GM18858 (cell line): ENCODE measurements around the gene CASQ1.

Source experiments
- ATAC-seq: cut with Tn5 transposase; IDR thresholded peaks from one replicate; pipeline ENCODE4 v1.9.1; 2021; ENCODE audit not compliant: unreplicated experiment

The CASQ1 gene

GRCh38 chr1:160189649-160190625, at the start of gene CASQ1:
Gene CASQ1, plus strand, starts transcription at chr1:160190575. Its CDS starts 177 bp downstream, at chr1:160190752.
- ATAC-seq: no peak

DNA sequence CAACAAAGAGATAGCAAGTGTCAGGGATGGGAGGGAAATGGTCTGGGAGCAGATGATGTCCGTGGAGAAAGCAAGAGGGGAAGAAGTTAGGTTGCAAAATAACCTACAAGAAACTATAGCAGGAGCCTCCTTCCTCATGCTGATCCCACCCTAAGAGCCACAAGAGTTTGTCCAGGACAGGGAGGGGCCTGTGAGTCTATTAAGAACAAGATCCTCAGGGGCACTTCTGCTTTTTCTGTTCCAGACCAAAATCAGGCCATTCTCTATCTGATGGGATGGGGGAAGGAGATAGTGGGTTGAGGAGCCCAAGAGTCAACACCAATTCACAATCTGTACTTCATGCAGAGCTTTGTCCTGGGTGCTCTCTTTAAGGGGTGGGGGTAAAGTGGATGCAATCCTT, 46.7 kb upstream of the CASQ1 start:
- no peak for ATAC-seq

DNA sequence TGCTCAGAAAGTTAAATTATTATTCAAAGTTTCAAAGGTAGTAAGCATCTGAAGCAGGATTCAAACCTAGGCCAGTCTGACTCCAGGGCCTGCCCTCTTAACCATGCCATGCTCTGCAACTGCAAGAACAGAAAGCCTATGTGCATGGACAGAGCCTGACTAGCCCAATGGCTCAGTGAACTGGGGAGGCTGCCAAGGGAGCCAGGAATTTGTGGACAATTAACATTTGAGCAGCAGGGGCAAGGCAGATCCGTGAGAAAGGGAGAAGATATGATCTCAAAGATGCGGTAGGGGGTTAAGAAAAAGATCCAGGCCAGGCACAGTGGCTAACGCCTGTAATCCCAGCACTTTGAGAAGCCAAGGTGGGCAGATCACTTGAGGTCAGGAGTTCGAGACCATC, 45.5 kb upstream of the CASQ1 start:
- no peak for ATAC-seq

GRCh38 chr1:160146107-160146506, 44.3 kb upstream of the CASQ1 start:
- ATAC-seq: no peak

- ATAC-seq: no peak
These were observed 42.3 kb upstream of the CASQ1 start for GRCh38 chr1:160148121-160148520.

DNA sequence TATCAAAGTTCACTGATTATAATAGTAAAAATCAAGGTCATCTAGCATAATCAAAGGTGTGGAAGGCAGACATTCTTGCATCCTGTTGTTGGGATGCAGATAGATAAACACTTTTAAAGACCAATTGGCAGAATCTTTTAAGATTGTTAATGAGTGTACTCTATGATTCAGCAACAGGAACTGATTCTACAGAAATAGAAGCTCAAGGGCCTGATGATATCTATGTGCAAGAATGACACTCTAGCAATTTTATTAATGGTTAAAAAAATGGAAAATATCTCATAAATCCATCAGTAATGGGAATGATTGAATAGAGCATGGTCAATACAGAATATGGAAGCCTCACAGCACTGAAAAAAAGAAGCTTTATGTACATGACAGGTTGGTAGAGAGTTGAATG, 41.1 kb upstream of the CASQ1 start:
- ATAC-seq: no peak

DNA sequence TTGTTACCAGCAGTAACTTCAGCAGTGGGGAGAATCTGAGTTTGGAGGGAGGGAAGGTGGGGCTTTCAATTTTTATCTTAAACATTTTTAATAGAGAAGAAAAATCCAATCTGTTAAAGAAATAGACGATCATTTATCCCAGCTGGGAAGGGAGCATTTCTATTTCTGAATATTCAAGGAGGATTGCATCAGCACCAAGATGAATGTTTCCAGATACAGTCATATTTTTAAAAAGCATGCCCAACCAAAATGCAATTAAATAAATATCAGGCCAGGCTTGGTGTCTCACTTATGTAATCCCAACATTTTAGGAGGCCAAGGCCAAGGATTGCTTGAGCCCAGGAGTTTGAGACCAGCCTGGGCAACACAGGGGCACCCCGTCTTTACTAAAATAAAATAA, 40.7 kb upstream of the CASQ1 start:
- no peak for ATAC-seq

GRCh38 chr1:160151303-160151702, 39.1 kb upstream of the CASQ1 start, which contains the start of gene ATP1A4:
Gene ATP1A4, plus strand, starts transcription at chr1:160151603. Its CDS starts 438 bp downstream, at chr1:160152041.
- ATAC-seq: no peak

GRCh38 chr1:160154790-160155189, 35.6 kb upstream of the CASQ1 start:
- no peak for ATAC-seq

DNA sequence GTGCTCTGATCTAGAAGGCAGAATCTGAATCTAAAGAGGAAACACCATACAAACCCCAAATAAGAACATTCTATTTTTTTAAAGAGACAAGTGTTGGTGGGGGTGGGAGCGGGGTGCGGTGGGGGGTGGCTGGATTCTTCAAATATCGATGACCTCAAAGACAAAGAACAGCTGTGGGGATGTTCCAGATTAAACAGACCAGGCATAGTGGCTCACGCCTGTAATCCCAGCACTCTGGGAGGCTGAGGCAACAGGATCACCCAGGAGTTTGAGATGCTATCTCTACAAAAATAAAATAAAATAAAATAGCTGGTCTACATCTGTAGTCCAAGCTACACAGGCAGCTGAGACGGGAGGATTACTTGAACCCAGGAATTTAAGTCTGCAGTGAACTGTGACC, 34.0 kb upstream of the CASQ1 start:
- no peak for ATAC-seq

- no peak for ATAC-seq
These were observed 33.2 kb upstream of the CASQ1 start for GRCh38 chr1:160157174-160157573.

DNA sequence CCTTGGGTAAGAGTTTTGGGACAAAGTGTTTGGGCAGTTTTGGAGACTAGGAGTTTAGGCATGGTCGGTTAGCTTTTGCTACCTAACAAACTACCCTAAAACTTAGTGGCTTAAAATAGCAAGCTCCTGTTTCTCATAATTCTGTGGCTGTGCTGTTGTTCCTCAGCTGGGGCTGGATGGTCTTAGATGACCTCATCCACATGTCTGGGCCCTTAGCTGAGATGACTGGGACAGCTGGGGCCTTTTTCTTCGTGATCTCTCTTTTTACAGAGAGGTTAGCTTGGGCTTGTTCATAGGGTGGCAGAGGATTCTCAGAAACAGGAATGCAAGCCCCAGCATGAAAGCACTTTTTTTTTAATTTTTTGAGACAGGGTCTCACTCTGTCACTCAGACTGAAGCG, 32.3 kb upstream of the CASQ1 start:
- ATAC-seq: no peak

DNA sequence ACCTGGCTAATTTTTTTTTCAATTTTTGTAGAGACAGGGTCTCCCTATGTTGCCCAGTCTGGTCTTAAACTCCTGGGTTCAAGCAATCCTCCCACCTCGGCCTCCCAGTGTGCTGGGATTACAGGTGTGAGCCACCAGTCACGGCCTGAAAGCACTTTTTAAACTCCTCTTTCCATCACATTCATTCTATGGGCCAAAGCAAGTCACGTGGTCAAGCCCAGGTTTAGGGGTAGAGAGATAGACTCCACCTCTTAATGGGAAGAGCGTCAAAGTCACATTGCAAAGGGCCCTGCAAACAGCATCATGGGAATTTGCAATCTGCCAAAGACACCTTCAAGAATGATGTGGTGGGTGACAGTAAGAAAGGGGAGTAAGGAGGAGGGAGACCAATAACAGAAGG, 31.8 kb upstream of the CASQ1 start:
- no peak for ATAC-seq

GRCh38 chr1:160159846-160160245, 30.5 kb upstream of the CASQ1 start:
- no peak for ATAC-seq

DNA sequence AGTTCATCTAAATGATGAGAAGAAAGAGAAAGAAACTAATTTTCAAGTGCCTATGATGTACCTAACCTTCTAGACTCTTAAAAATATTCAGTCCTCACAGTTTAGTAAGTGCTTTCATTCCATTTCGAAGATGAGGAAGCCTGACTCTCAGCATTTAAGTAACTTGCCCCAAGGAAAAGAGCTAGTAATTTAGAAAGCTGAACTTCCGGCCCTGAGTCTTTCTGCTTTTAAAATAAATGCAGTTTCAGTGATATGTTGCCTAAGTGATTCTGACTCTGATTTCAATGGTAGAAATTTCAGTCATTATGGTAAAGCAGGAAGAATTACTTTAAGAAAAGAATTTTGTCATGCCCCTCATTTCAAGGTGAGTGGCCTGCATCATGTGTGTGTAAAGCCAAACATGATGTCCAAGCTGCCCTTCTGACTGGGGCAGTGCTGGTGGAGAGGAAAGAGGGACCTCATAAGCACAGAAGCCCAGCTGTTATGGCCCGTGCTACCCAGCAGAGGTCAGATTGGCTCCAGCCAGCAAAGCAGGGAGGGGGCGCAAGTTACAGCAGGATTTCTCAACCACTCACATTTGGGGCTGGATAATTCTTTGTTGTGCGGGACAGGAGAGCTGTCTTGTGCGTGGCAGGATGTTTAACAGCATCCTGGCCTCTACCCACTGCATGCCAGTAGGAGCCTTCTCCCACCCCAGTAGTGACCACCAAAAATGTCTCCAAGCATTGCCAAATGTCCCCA, 28.2 kb upstream of the CASQ1 start:
- no peak for ATAC-seq

DNA sequence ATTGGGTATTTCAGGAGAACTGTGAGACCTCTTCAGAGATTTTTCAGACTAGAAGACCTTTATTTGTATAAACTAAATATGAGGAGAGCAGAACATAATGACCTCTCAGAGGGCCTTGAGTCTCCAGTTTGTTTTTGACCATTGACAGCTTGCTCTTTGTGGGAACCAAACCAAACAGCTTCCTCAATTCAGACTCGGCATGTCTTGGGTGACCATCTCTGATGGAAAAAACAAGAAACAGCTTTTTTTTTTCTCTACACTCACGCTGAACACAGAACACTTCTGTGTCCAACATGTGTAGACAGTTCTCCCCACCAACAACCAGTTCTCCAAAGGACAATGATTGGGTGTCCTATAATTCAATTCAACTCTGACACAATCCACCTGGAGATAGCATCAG, 27.4 kb upstream of the CASQ1 start:
- no peak for ATAC-seq

DNA sequence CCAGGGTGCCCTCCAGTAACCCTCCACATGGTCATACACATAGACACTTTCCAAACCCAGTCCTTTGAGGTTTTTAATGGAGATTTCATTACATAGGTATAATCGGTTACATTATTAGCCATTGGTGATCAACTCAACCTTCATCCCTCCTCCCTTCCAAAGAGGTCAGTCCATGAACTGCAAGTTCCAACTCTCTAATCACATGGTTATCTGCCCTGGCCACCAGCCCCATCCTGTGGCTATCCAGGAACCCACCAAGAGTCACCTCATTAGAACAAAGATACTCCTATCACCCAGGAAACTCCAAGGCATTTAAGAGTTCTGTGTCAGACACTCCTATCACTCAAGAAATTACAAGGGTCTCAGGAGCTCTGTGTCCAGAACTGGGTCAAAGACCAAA, 26.8 kb upstream of the CASQ1 start:
- no peak for ATAC-seq

GRCh38 chr1:160164121-160164520, 26.3 kb upstream of the CASQ1 start:
- ATAC-seq: no peak

DNA sequence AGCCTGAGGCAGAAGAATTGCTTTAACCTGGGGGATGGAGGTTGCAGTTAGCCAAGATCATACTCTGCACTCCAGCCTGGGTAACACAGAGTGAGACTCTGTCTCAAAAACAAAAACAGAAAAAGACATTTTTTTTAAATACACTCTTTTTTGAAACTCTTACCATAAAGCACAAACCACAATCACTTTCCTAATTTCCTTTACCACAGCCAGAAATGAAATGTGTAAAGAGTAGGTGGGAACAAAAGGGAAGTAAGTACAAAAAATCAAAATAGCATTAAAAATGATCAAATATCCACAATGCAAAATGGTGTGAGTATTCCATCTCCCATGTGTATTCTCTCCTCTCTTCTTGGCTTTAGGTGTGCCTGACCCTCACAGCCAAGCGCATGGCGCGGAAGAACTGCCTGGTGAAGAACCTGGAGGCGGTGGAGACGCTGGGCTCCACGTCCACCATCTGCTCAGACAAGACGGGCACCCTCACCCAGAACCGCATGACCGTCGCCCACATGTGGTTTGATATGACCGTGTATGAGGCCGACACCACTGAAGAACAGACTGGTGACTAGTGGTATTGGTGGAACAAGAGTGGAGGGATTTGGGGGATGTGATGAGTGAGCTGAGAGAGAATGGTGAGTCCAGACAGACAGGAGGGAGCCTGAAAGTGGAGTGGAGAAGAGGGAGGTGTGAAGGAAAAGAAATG, 24.1 kb upstream of the CASQ1 start:
- ATAC-seq: no peak

- ATAC-seq: no peak
These were observed 23.3 kb upstream of the CASQ1 start for GRCh38 chr1:160167056-160167455.

- no peak for ATAC-seq
These were observed 22.8 kb upstream of the CASQ1 start for GRCh38 chr1:160167580-160167979.
